ENCODE measurements around the gene SLCO3A1.

DNA sequence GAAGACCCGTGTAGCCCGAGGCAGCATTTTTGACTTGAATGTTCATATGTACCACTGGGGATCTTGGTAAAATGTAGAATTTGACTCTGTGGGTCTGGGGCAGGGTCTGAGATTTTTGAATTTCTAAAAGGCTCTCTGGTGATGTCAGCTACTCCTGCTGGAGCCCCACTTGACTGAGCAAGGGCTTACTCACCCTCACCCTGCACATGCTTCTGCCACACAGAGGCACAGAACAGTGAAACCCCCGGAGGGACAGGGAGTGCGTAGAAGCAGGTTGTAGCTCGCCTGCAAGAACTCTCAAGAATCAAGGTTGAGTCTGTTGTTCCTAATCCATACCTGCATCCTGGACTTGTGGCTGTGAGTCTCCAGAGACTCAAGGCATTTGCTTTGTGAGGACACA, 41.1 kb downstream of the SLCO3A1 start:
- no peak for TF ChIP-seq EP300 (IDR thresholded peaks at IDR 0.05; ENCODE audit: low read depth)
- TF ChIP-seq, protein P1, sequence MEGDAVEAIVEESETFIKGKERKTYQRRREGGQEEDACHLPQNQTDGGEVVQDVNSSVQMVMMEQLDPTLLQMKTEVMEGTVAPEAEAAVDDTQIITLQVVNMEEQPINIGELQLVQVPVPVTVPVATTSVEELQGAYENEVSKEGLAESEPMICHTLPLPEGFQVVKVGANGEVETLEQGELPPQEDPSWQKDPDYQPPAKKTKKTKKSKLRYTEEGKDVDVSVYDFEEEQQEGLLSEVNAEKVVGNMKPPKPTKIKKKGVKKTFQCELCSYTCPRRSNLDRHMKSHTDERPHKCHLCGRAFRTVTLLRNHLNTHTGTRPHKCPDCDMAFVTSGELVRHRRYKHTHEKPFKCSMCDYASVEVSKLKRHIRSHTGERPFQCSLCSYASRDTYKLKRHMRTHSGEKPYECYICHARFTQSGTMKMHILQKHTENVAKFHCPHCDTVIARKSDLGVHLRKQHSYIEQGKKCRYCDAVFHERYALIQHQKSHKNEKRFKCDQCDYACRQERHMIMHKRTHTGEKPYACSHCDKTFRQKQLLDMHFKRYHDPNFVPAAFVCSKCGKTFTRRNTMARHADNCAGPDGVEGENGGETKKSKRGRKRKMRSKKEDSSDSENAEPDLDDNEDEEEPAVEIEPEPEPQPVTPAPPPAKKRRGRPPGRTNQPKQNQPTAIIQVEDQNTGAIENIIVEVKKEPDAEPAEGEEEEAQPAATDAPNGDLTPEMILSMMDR (IDR thresholded peaks at IDR 0.05), result no peak
- TF ChIP-seq POLR2A (IDR thresholded peaks at IDR 0.05), result no peak
- TF ChIP-seq POLR2AphosphoS5 (IDR thresholded peaks at IDR 0.05), result no peak

Measured in transverse colon (tissue), 4 donors.